Medulla oblongata (tissue), 1 donor: ENCODE data around the gene PAPLN.
"Not testable (repeated sequence)": the region's sequence is repeated elsewhere in the genome, so short reads cannot be mapped to it uniquely, and the experiment has no call there.

Source experiments
- DNase-seq: peaks from one replicate; pipeline ENCODE4 v3.0.0-alpha.2; 2015; ENCODE audit errors: extremely low spot score

The PAPLN gene

GRCh38 chr14:73237219-73237785, at the start of gene PAPLN:
Gene PAPLN, plus strand, starts transcription at chr14:73237506. Its CDS starts 2,273 bp downstream, at chr14:73239779.
- no peak for DNase-seq

GRCh38 chr14:73188501-73188911, 48.8 kb upstream of the PAPLN start:
- no peak for DNase-seq

GRCh38 chr14:73189651-73190050, 47.7 kb upstream of the PAPLN start:
- no peak for DNase-seq

- DNase-seq: no peak
Observed at GRCh38 chr14:73191441-73191840, 45.9 kb upstream of the PAPLN start.

GRCh38 chr14:73194306-73194705, 43.0 kb upstream of the PAPLN start:
- DNase-seq: not testable (repeated sequence)

GRCh38 chr14:73198253-73198652, 39.1 kb upstream of the PAPLN start:
- no peak for DNase-seq

GRCh38 chr14:73203527-73203926, 33.8 kb upstream of the PAPLN start:
- DNase-seq: no peak

- DNase-seq: no peak
Observed at GRCh38 chr14:73207615-73208014, 29.7 kb upstream of the PAPLN start.

- DNase-seq: no peak
Observed at GRCh38 chr14:73208390-73208789, 28.9 kb upstream of the PAPLN start.

- DNase-seq: no peak
Observed at GRCh38 chr14:73208846-73209245, 28.5 kb upstream of the PAPLN start.

GRCh38 chr14:73209953-73210352, 27.4 kb upstream of the PAPLN start:
- DNase-seq: no peak

- DNase-seq: no peak
Observed at GRCh38 chr14:73211251-73212040, 25.9 kb upstream of the PAPLN start.

GRCh38 chr14:73216030-73216429, 21.3 kb upstream of the PAPLN start:
- DNase-seq: no peak

- DNase-seq: no peak
Observed at GRCh38 chr14:73217411-73217810, 19.9 kb upstream of the PAPLN start.

- no peak for DNase-seq
Observed at GRCh38 chr14:73220061-73220460, 17.2 kb upstream of the PAPLN start.

GRCh38 chr14:73220634-73221033, 16.7 kb upstream of the PAPLN start:
- DNase-seq: no peak

- no peak for DNase-seq
Observed at GRCh38 chr14:73221945-73222344, 15.4 kb upstream of the PAPLN start.

- peak; percentile 76 for DNase-seq
Observed at GRCh38 chr14:73223049-73223448, 14.3 kb upstream of the PAPLN start.

GRCh38 chr14:73225496-73225895, 11.8 kb upstream of the PAPLN start:
- no peak for DNase-seq

- no peak for DNase-seq
Observed at GRCh38 chr14:73227812-73228781, 9.2 kb upstream of the PAPLN start.

- DNase-seq: no peak
Observed at GRCh38 chr14:73230051-73230450, 7.3 kb upstream of the PAPLN start.
